ENCODE data around the gene EIF4G1. TPM values are rescaled to one million over a fixed set of nuclear protein-coding genes. Genes with fewer than 3 reads are reported as not detected.

Gene EIF4G1
- total RNA-seq, 6 donors from 2014 or later, result 278 to 408 (median 326) TPM

- Histone ChIP-seq H3K9me3 (no peaks in the 10 kb centered on the region), H3K4me3 (no peak overlapping the region), H3K27me3 (no peaks in the 10 kb centered on the region), H3K27ac (peak overlapping the region in 1 of 4 donors; percentile 32), H3K4me1 (peaks cover 6 to 23% (median 13%) of the 10 kb centered on the region in 4 donors), H3K36me3 (peaks cover 0 to 34% (median 22%) of the 10 kb centered on the region in 4 donors)
- ATAC-seq (ENCODE audit: low FRiP score in 2 of 2), result no peak
- 81 to 85% methylated on average over 5 to 21 of the region's 24 CpGs for WGBS, 2 donors
- TF ChIP-seq POLR2A (IDR thresholded peaks at IDR 0.05) (no peak), EP300 (IDR thresholded peaks at IDR 0.05) (no peak), POLR2AphosphoS5 (IDR thresholded peaks at IDR 0.05) (no peak)
- TF ChIP-seq, protein P1, sequence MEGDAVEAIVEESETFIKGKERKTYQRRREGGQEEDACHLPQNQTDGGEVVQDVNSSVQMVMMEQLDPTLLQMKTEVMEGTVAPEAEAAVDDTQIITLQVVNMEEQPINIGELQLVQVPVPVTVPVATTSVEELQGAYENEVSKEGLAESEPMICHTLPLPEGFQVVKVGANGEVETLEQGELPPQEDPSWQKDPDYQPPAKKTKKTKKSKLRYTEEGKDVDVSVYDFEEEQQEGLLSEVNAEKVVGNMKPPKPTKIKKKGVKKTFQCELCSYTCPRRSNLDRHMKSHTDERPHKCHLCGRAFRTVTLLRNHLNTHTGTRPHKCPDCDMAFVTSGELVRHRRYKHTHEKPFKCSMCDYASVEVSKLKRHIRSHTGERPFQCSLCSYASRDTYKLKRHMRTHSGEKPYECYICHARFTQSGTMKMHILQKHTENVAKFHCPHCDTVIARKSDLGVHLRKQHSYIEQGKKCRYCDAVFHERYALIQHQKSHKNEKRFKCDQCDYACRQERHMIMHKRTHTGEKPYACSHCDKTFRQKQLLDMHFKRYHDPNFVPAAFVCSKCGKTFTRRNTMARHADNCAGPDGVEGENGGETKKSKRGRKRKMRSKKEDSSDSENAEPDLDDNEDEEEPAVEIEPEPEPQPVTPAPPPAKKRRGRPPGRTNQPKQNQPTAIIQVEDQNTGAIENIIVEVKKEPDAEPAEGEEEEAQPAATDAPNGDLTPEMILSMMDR (IDR thresholded peaks at IDR 0.05), result no peak
- peak in 1 of 2 donors; percentile 77 for DNase-seq
Measured at GRCh38 chr3:184344579-184345316, 30.3 kb downstream of the EIF4G1 start.

GRCh38 chr3:184345317-184346144, 31.1 kb downstream of the EIF4G1 start:
- peak; percentile 66 to 80 for ATAC-seq (ENCODE audit: low FRiP score in 2 of 2)
- DNase-seq, result peak in 1 of 2 donors; percentile 89
- 50 to 59% methylated on average over 14 of the region's 14 CpGs for WGBS, 2 donors

DNA sequence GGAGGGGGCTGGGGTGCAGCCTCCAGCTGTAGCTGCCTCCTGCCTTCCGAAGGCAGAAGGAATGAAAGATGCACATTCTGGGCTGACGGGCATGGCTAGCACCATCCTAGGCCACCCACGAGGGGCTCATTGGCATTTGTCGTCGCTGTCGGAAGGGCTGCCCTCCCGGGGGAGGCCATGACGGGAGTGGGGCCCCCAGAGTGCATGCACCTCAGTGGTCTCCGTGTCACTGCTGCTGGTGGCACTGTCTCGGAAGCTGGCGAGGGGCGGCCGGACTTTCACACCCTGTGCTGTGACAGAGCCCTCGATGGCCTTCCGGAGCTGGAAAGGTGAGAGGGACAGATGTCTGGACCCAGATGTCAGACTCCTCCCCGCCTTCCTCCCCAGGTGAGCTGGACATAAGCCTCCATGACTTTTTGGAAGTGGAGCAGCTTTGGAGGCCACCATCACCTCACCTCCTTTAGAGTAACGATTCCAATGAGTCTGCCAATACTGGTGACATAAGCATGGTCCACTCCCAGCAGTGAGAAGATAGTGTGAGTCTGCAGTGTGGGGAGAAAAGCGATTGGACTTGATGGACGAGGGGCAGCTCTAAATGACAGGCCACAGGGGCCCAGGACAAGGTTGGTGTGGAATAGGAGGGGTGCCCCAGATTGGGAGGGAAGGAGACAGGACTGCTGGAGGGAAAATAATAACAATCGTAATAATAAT, 32.2 kb downstream of the EIF4G1 start:
- no peak overlapping the region for H3K4me3 ChIP-seq
- H3K27ac ChIP-seq, result peak overlapping the region in 1 of 4 donors; percentile 32
- no peaks in the 10 kb centered on the region for H3K9me3 ChIP-seq
- no peak for DNase-seq
- ATAC-seq (ENCODE audit: low FRiP score in 2 of 2), result no peak
- WGBS, 2 donors, result 87 to 95% methylated on average over 13 to 20 of the region's 20 CpGs
- no peak for TF ChIP-seq EP300 (IDR thresholded peaks at IDR 0.05)
- no peak for TF ChIP-seq POLR2AphosphoS5 (IDR thresholded peaks at IDR 0.05)
- TF ChIP-seq POLR2A (IDR thresholded peaks at IDR 0.05), result no peak
- no peaks in the 10 kb centered on the region for H3K27me3 ChIP-seq
- H3K4me1 ChIP-seq, result peaks cover 5 to 19% (median 11%) of the 10 kb centered on the region in 4 donors
- H3K36me3 ChIP-seq, result peaks cover 0 to 33% (median 21%) of the 10 kb centered on the region in 4 donors

More at GRCh38 chr3:184345317-184346144, 31.1 kb downstream of the EIF4G1 start:
- peak overlapping the region in 2 of 4 donors; percentile 32 to 48 for H3K27ac ChIP-seq
- peaks cover 0 to 34% (median 22%) of the 10 kb centered on the region in 4 donors for H3K36me3 ChIP-seq
- TF ChIP-seq POLR2A (IDR thresholded peaks at IDR 0.05) (peak in 1 of 4 donors; percentile 22), POLR2AphosphoS5 (IDR thresholded peaks at IDR 0.05) (no peak), EP300 (IDR thresholded peaks at IDR 0.05) (peak in 1 of 4 donors; percentile 29)
- TF ChIP-seq, protein P1 (IDR thresholded peaks at IDR 0.05), result peak; percentile 18 to 64 (median 50)
- H3K4me3 ChIP-seq, result no peak overlapping the region
- no peaks in the 10 kb centered on the region for H3K27me3 ChIP-seq
- H3K9me3 ChIP-seq, result no peaks in the 10 kb centered on the region
- peaks cover 6 to 23% (median 13%) of the 10 kb centered on the region in 4 donors for H3K4me1 ChIP-seq

DNA sequence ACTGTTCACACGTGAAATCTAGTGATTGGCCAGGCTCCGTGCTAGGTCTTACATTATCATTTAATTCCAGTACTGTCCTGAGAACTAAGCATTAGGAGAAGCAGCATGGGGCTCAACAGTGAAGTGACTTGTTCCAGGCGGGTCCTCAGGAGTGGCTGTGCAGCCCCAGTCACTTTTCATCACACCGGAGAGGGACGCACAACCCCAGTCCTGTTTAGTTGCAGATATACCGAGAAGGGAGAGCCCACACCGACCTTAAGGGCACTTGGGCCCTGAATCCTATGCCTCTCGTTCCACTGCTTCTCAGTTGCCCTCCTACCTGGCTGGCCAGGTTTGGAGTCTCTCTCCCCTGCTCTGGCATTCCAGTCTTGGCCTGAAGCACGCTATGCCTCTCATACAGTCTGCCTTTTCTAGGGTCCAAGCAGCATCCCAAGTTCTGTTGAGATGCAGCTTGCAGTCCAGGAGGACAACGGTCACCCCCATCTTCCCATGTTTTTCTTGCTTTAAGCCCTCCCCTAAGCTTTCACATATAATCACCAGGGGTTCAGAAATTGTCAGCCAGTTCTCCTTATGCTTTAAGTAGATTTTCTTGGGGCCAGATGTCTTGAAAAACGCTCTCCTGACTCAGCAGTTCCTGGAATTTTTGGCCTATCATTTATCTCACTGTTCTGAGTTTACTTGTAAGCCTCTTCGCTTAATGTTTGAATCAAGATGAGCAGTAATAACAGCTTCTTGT, 33.1 kb downstream of the EIF4G1 start:
- H3K4me1 ChIP-seq, result peaks cover 4 to 12% (median 10%) of the 10 kb centered on the region in 4 donors
- DNase-seq (no peak), ATAC-seq (ENCODE audit: low FRiP score in 2 of 2) (no peak)
- no peak overlapping the region for H3K4me3 ChIP-seq
- peaks cover 0 to 25% (median 14%) of the 10 kb centered on the region in 4 donors for H3K36me3 ChIP-seq
- TF ChIP-seq EP300 (IDR thresholded peaks at IDR 0.05) (no peak), POLR2A (IDR thresholded peaks at IDR 0.05) (no peak), POLR2AphosphoS5 (IDR thresholded peaks at IDR 0.05) (no peak)
- TF ChIP-seq, protein P1 (IDR thresholded peaks at IDR 0.05), result no peak
- no peaks in the 10 kb centered on the region for H3K9me3 ChIP-seq
- WGBS, 2 donors, result 67 to 71% methylated on average over 12 of the region's 12 CpGs
- H3K27ac ChIP-seq, result no peak overlapping the region
- H3K27me3 ChIP-seq, result no peaks in the 10 kb centered on the region
